Right atrium auricular region (tissue), 2 donors: Measurements from ENCODE around the gene RAD51B. TPM values are rescaled to one million over a fixed set of nuclear protein-coding genes. Genes with fewer than 3 reads are reported as not detected.

ENCODE experiments used
- DNase-seq: peaks from one replicate; pipeline ENCODE4 v3.0.0-alpha.2; 2019; ENCODE audit warnings: low spot score
- H3K27ac ChIP-seq, 2 donors: fragments of 200-600 bp; sonication (generic); 1 replicate in 1 of 2; 2 replicates in 1 of 2; pipeline ENCODE4 v1.5.1; 2016 to 2019
- H3K27me3 ChIP-seq, 2 donors: fragments of 200-600 bp; sonication (generic); one replicate each; pipeline versions ENCODE4 v1.5.1 to v1.6.0; 2017 to 2019
- H3K36me3 ChIP-seq: fragments of 200-600 bp; sonication (generic); one replicate; pipeline ENCODE4 v1.5.1; 2016
- H3K4me1 ChIP-seq, 2 donors: fragments of 200-600 bp; sonication (generic); one replicate each; pipeline versions ENCODE4 v1.5.1 to v1.6.0; 2017 to 2019
- H3K4me3 ChIP-seq, 2 donors: fragments of 200-600 bp; sonication (generic); 1 replicate in 1 of 2; 2 replicates in 1 of 2; pipeline ENCODE4 v1.5.1; 2017 to 2019; ENCODE audit warnings: mild to moderate bottlenecking in 1 of 2, moderate library complexity in 1 of 2
- H3K9me3 ChIP-seq, 2 donors: fragments of 200-600 bp; sonication (generic); one replicate each; pipeline ENCODE4 v1.5.1; 2019
- total RNA-seq, 2 donors: library from RNA; depleted of rRNA; stranded (reverse); fragments of >200 nt; gene quantifications; one replicate each; pipeline ENCODE4 v1.1.0, GENCODE V29; 2016
- TF ChIP-seq, protein P1 (sequence below), 2 donors: fragments of 200-600 bp; sonication (generic); IDR thresholded peaks; one replicate each; pipeline ENCODE4 v1.5.1; 2019; ENCODE audit warnings: antibody characterized with exemption in 2 of 2

Gene RAD51B
- total RNA-seq, 2 donors from 2014 or later: 1.2 to 1.5 TPM

DNA sequence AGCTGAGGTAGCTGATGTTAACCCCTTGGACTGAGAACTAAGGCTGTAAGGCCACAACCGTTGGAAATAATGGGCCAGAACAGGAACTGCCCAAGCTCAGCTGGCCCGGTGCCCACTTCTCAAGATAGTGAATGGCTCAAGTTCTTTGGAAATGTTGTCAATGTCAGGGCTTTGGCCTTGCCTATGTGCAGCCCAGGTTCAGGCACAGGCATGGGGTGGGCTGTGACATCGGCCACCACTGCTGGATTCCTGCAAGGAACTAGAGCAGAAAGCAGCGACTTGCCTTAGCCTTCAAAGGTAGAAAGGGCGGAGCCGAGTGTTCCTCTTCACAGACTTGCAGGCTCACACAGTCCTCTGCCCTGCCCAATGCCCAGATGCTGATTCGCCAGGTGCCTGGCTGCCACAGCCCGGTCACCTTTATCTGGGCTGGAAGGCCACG, 682.1 kb downstream of the RAD51B start:
- TF ChIP-seq, protein P1, sequence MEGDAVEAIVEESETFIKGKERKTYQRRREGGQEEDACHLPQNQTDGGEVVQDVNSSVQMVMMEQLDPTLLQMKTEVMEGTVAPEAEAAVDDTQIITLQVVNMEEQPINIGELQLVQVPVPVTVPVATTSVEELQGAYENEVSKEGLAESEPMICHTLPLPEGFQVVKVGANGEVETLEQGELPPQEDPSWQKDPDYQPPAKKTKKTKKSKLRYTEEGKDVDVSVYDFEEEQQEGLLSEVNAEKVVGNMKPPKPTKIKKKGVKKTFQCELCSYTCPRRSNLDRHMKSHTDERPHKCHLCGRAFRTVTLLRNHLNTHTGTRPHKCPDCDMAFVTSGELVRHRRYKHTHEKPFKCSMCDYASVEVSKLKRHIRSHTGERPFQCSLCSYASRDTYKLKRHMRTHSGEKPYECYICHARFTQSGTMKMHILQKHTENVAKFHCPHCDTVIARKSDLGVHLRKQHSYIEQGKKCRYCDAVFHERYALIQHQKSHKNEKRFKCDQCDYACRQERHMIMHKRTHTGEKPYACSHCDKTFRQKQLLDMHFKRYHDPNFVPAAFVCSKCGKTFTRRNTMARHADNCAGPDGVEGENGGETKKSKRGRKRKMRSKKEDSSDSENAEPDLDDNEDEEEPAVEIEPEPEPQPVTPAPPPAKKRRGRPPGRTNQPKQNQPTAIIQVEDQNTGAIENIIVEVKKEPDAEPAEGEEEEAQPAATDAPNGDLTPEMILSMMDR (IDR thresholded peaks at IDR 0.05): no peak
- no peak overlapping the region for H3K4me3 ChIP-seq
- H3K4me1 ChIP-seq: peaks cover 0 to 17% of the 10 kb centered on the region in 2 donors
- peak; percentile 76 for DNase-seq
- no peak overlapping the region for H3K27ac ChIP-seq
- no peaks in the 10 kb centered on the region for H3K9me3 ChIP-seq
- H3K27me3 ChIP-seq: no peaks in the 10 kb centered on the region
- H3K36me3 ChIP-seq: no peaks in the 10 kb centered on the region

DNA sequence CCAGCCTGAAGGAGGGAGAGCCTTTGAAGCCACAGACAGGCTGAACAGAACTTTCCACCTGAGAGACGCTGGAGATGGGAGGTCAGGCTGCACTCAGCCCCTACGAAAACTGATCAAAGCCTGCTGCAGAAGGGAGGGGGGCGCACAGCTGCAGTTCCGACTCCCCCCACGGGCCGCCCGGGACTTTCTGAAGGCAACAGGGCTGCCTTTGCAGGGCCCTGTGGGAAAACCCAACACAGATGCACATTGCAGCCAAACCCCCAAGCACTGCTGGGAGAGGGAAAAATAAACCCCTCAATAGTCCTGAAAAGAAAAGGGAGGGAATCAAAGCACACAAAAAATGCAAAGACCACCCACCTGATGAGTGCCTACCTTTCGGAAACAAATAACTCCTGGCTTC, 682.7 kb downstream of the RAD51B start:
- DNase-seq: no peak
- H3K36me3 ChIP-seq: no peaks in the 10 kb centered on the region
- H3K4me1 ChIP-seq: peaks cover 0 to 18% of the 10 kb centered on the region in 2 donors
- TF ChIP-seq, protein P1 (IDR thresholded peaks at IDR 0.05): no peak
- no peaks in the 10 kb centered on the region for H3K27me3 ChIP-seq
- H3K4me3 ChIP-seq: no peak overlapping the region
- no peaks in the 10 kb centered on the region for H3K9me3 ChIP-seq
- no peak overlapping the region for H3K27ac ChIP-seq

DNA sequence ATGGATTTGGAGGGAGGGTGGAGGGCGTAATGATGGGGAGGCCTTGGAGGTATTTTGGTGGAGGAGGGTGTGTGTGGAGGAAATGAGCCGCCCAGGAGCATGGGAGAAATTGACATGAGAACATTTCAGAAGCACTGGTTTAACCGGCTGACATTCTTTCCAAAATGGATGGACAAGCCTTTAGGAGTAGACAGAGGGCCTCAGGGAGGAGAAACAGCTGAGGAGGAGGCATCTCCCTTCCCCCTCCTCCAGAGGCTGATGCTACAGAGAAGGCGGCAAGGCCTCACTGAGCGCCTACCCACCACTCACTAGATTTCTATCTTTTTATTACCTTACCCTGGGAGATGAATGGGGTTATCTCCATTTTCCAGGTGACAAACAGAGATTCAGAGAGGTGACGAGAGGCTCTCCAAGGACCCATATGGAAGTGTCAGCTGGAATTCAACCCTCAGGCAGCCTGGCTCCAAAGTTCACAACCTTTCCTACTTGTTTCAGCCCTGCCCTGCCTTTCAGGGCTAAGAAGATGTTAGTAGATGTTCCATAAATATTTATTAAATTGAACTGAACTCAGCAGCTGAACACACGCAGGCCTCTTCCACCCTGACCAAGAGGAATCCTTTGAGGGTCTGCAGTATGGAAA, 683.7 kb downstream of the RAD51B start:
- no peaks in the 10 kb centered on the region for H3K36me3 ChIP-seq
- TF ChIP-seq, protein P1 (IDR thresholded peaks at IDR 0.05): no peak
- no peaks in the 10 kb centered on the region for H3K9me3 ChIP-seq
- H3K4me3 ChIP-seq: no peak overlapping the region
- peaks cover 0 to 18% of the 10 kb centered on the region in 2 donors for H3K4me1 ChIP-seq
- no peak overlapping the region for H3K27ac ChIP-seq
- DNase-seq: no peak
- H3K27me3 ChIP-seq: no peaks in the 10 kb centered on the region

DNA sequence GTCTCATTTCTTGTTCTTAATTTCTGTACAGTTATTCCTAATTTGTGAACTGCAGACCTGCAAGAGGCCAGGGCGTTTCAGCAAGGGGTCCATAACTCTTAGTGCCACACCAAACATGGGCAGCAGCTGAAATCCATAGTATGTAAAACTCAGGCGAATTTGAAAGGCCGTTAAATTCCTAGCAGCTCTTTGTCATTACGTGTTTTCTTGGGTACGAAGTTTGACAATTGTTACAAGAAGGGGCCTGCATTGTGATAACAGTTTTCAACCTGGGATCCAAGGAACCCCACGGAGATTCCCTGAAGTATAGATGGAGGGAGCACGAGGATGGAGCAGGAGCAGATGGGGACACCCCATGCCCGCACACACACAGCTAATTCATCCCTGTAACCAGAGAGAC, 685.3 kb downstream of the RAD51B start:
- no peaks in the 10 kb centered on the region for H3K36me3 ChIP-seq
- no peak for DNase-seq
- TF ChIP-seq, protein P1 (IDR thresholded peaks at IDR 0.05): no peak

DNA sequence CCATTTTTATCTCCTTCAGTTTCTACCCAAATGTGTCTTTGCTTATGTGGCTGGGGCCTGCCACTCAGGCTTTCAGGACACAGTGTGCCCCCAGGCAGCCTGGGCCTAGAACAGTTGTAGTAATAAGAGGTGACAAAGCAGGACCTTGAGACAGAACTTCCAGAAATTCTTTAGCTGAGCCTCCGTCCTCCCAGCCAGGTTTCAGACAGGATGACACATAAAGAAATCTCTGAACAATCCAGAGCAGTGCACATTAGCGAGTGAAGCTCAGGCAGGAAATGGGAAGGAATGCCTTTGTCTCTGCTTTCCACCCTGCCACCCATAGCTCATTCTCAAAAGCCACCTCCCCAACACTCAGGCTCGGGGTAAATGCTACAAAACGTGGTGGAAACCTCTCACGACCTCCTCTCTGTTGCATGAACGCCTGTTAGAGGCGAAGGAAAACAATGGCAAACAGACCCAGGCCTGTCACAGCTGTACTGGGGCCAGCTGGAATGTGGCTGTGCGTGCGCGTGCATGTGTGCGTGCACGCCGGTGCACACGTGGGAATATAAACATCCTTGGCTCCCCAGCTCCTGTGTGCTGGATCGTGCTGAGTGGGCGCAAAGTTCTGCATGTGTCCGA, 686.6 kb downstream of the RAD51B start:
- no peak for DNase-seq
- H3K27ac ChIP-seq: no peak overlapping the region
- TF ChIP-seq, protein P1 (IDR thresholded peaks at IDR 0.05): no peak
- H3K4me1 ChIP-seq: peaks cover 0 to 35% of the 10 kb centered on the region in 2 donors
- no peaks in the 10 kb centered on the region for H3K9me3 ChIP-seq
- H3K36me3 ChIP-seq: no peaks in the 10 kb centered on the region
- H3K4me3 ChIP-seq: no peak overlapping the region
- no peaks in the 10 kb centered on the region for H3K27me3 ChIP-seq

More for the DNA sequence above, 685.3 kb downstream of the RAD51B start:
- H3K4me3 ChIP-seq: no peak overlapping the region
- no peaks in the 10 kb centered on the region for H3K9me3 ChIP-seq
- H3K27ac ChIP-seq: no peak overlapping the region
- H3K4me1 ChIP-seq: peaks cover 0 to 22% of the 10 kb centered on the region in 2 donors
- H3K27me3 ChIP-seq: no peaks in the 10 kb centered on the region
